HEK293T (cell line): ENCODE measurements around the gene PHEX.

Experiments
- CTBP1 ChIP-seq: fragments of 450-650 bp; IDR thresholded peaks from 2 replicates; pipeline ENCODE4 v1.6.1; 2016; ENCODE audit warnings: borderline replicate concordance
- ZNF384 ChIP-seq: fragments of 450-650 bp; IDR thresholded peaks from 2 replicates; pipeline ENCODE4 v1.6.1; 2016

GRCh38 chrX:22039541-22039940 lies 7.4 kb downstream of the PHEX start:
- no peak for TF ChIP-seq ZNF384
- TF ChIP-seq CTBP1, result no peak
